Measurements from ENCODE around the gene TPCN2. TPM values are rescaled to one million over a fixed set of nuclear protein-coding genes. Genes with fewer than 3 reads are reported as not detected.

The TPCN2 gene
- total and polyA plus RNA-seq, 2 of the 4 experiments (the other 2 are of a cell fraction), result 3.4 to 8.0 TPM

- no peak for TF ChIP-seq RCOR1 (IDR thresholded peaks at IDR 0.05; ENCODE audit: insufficient replicate concordance, low read length)
- peak; percentile 67 for TF ChIP-seq SMC3 (IDR thresholded peaks at IDR 0.05; ENCODE audit: low read depth, low read length)
- TF ChIP-seq CHD1 (IDR thresholded peaks at IDR 0.05; ENCODE audit: low read depth, low read length), result no peak
Observed at GRCh38 chr11:69044111-69045013, 4.4 kb upstream of the TPCN2 start (continued).

Data from IMR-90 (cell line).